ENCODE measurements around the gene CDCA5. TPM values are rescaled to one million over a fixed set of nuclear protein-coding genes. Genes with fewer than 3 reads are reported as not detected.

CDCA5 gene
- total RNA-seq, 2 donors from 2014 or later, result 48.1 to 82.6 TPM

- H3K27ac ChIP-seq (ENCODE audit: low read depth, low read length), result no peak overlapping the region
- Mint-ChIP-seq H3K4me1 (no peaks in the 10 kb centered on the region), H3K9me3 (no peaks in the 10 kb centered on the region), H3K36me3 (ENCODE audit: low read depth) (no peaks in the 10 kb centered on the region), H3K4me3 (no peak overlapping the region), H3K27me3 (ENCODE audit: insufficient read depth) (peaks cover 8% of the 10 kb centered on the region), H3K27ac (no peak overlapping the region)
- no peaks in the 10 kb centered on the region for H3K36me3 ChIP-seq (ENCODE audit: control insufficient read depth, insufficient read depth, low read length)
- H3K4me1 ChIP-seq (ENCODE audit: control insufficient read depth, insufficient read depth, low read length), result no peaks in the 10 kb centered on the region
- H3K9me3 ChIP-seq (ENCODE audit: control insufficient read depth, low read length), result no peaks in the 10 kb centered on the region
- DNase-seq, result no peak
- TF ChIP-seq, protein P1, sequence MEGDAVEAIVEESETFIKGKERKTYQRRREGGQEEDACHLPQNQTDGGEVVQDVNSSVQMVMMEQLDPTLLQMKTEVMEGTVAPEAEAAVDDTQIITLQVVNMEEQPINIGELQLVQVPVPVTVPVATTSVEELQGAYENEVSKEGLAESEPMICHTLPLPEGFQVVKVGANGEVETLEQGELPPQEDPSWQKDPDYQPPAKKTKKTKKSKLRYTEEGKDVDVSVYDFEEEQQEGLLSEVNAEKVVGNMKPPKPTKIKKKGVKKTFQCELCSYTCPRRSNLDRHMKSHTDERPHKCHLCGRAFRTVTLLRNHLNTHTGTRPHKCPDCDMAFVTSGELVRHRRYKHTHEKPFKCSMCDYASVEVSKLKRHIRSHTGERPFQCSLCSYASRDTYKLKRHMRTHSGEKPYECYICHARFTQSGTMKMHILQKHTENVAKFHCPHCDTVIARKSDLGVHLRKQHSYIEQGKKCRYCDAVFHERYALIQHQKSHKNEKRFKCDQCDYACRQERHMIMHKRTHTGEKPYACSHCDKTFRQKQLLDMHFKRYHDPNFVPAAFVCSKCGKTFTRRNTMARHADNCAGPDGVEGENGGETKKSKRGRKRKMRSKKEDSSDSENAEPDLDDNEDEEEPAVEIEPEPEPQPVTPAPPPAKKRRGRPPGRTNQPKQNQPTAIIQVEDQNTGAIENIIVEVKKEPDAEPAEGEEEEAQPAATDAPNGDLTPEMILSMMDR (conservative IDR thresholded peaks at IDR 0.05), result no peak
- H3K9ac ChIP-seq (ENCODE audit: extremely low read depth, low read length, poor library complexity, severe bottlenecking), result no peak overlapping the region
- WGBS, 2 experiments (ENCODE audit: insufficient coverage in 1 of 2, insufficient read length in 1 of 2), result 86 to 100% methylated on average over 4 to 6 of the region's 6 CpGs
- no peaks in the 10 kb centered on the region for H3K27me3 ChIP-seq (ENCODE audit: control insufficient read depth, insufficient read depth, low read length, poor library complexity, severe bottlenecking)
- H3K4me3 ChIP-seq (ENCODE audit: low read length), result no peak overlapping the region
Measured at GRCh38 chr11:65056999-65057398, 26.8 kb downstream of the CDCA5 start.

DNA sequence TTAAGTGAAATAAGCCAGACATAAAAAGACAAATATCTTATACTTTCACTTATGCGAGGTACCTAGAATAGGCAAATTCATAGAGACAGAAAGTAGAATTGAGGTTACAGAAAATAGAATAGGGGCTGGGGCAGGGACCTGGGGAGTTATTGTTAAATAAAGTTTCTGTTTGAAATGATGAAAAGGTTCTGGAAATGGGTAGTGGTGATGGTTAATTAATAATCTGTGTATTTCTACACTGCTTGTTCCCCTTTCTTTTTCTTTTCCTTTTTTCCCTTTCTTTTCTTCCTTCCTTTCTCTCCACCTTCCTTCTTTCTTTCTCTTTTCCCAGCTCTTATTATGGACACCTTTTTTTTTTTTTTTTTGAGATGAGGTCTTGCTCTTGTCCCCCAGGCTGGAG is 28.3 kb downstream of the CDCA5 start:
- H3K27me3 ChIP-seq (ENCODE audit: control insufficient read depth, insufficient read depth, low read length, poor library complexity, severe bottlenecking), result no peaks in the 10 kb centered on the region
- Mint-ChIP-seq H3K9me3 (no peaks in the 10 kb centered on the region), H3K4me3 (no peak overlapping the region), H3K27ac (no peak overlapping the region), H3K4me1 (no peaks in the 10 kb centered on the region), H3K36me3 (ENCODE audit: low read depth) (no peaks in the 10 kb centered on the region), H3K27me3 (ENCODE audit: insufficient read depth) (peaks cover 8% of the 10 kb centered on the region)
- WGBS, 2 experiments (ENCODE audit: insufficient coverage in 1 of 2, insufficient read length in 1 of 2), result 92 to 100% methylated on average over 1 of the region's 1 CpG
- H3K36me3 ChIP-seq (ENCODE audit: control insufficient read depth, insufficient read depth, low read length), result no peaks in the 10 kb centered on the region
- H3K27ac ChIP-seq (ENCODE audit: low read depth, low read length), result no peak overlapping the region
- no peaks in the 10 kb centered on the region for H3K4me1 ChIP-seq (ENCODE audit: control insufficient read depth, insufficient read depth, low read length)
- H3K9ac ChIP-seq (ENCODE audit: extremely low read depth, low read length, poor library complexity, severe bottlenecking), result no peak overlapping the region
- no peaks in the 10 kb centered on the region for H3K9me3 ChIP-seq (ENCODE audit: control insufficient read depth, low read length)
- no peak overlapping the region for H3K4me3 ChIP-seq (ENCODE audit: low read length)
- no peak for DNase-seq
- TF ChIP-seq, protein P1 (conservative IDR thresholded peaks at IDR 0.05), result no peak

DNA sequence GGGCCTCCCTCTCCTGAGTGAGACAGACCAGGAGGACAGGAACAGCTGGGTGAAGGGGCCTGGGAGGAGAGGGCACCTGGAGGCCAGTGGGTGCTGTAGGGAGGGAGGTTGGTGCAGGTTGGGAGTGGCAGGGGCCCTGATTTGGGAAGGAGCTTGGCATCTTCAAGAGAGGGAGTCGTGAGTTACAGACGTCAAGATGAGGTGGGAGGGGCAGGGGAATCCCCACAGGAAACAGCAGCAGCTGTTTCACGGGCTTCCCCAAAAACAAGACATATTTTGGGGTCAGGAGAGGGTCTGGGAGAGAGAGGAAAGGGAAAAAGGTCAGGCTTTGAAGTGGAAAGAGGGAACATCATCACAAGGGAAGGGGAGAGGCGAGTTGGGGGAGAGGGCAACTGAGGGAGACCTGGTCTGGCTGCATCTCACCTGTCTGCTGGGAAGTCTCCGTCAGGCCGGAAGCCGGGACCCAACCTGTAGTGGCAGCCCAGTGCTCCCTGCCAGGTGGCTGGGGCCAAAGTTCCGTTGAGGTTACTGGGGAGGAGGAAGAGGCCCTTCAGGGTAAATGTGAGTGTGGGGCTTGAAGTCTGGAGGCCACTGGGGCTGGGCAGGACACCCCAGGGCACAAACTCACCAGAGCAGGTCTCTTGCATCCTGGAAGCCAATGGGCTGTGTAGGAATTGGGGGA is 29.9 kb downstream of the CDCA5 start:
- Mint-ChIP-seq H3K4me1 (no peaks in the 10 kb centered on the region), H3K4me3 (no peak overlapping the region), H3K27ac (no peak overlapping the region)

More for the DNA sequence above, 29.9 kb downstream of the CDCA5 start:
- WGBS, 2 experiments (ENCODE audit: insufficient coverage in 1 of 2, insufficient read length in 1 of 2), result 82 to 84% methylated on average over 4 to 8 of the region's 8 CpGs
- Histone ChIP-seq H3K9me3 (ENCODE audit: control insufficient read depth, low read length) (no peaks in the 10 kb centered on the region), H3K27me3 (ENCODE audit: control insufficient read depth, insufficient read depth, low read length, poor library complexity, severe bottlenecking) (no peaks in the 10 kb centered on the region), H3K4me3 (ENCODE audit: low read length) (no peak overlapping the region), H3K36me3 (ENCODE audit: control insufficient read depth, insufficient read depth, low read length) (no peaks in the 10 kb centered on the region), H3K9ac (ENCODE audit: extremely low read depth, low read length, poor library complexity, severe bottlenecking) (no peak overlapping the region), H3K27ac (ENCODE audit: low read depth, low read length) (no peak overlapping the region), H3K4me1 (ENCODE audit: control insufficient read depth, insufficient read depth, low read length) (no peaks in the 10 kb centered on the region)
- TF ChIP-seq, protein P1 (conservative IDR thresholded peaks at IDR 0.05), result no peak
- H3K36me3 Mint-ChIP-seq (ENCODE audit: low read depth), result no peaks in the 10 kb centered on the region
- peaks cover 4% of the 10 kb centered on the region for H3K27me3 Mint-ChIP-seq (ENCODE audit: insufficient read depth)
- no peaks in the 10 kb centered on the region for H3K9me3 Mint-ChIP-seq
- DNase-seq, result no peak
